GM18502 (cell line): Measurements from ENCODE around the gene SLC25A51.
"Not testable (repeated sequence)": the region's sequence is repeated elsewhere in the genome, so short reads cannot be mapped to it uniquely, and the experiment has no call there.

ENCODE experiments used
- ATAC-seq: cut with Tn5 transposase; IDR thresholded peaks from one replicate; pipeline ENCODE4 v1.9.1; 2021; ENCODE audit warnings: mild to moderate bottlenecking; ENCODE audit not compliant: unreplicated experiment, poor library complexity

Gene SLC25A51

DNA sequence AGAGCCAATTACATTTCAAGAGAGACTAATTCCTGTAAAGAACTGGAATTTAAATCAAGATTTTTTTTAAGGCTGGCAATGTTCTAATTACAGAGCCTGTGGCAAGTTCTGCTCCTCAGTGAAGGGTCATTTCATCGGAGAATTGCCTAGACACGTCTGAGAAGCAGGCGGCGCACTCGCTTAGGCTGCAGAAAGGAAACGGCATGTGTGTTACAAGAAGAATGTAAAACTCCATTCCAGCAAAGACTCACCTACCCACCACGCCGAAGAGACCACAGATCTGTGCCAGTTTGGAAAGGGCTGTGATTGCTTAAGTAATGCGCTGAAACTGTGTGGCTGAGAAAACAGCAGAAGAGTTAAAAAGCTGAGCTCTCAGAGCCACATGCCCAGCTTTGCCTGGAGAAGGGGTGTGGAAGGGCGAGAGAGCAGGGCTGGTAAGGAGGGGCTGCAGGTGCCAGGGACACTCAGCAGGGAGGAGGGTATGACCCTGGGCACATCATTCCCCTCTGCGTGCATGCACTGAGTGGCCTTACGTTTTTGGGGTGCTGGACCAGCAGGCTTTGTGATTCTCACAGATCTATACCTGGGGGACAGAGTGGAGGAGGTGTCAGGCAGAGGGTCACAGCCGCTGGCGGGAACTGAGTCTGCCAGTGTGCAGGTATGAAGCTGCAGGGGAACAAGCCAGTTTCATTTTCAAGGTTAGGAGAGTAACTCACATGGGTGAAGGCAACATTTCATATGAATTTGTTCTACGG is 17.8 kb upstream of the SLC25A51 start:
- no peak for ATAC-seq

DNA sequence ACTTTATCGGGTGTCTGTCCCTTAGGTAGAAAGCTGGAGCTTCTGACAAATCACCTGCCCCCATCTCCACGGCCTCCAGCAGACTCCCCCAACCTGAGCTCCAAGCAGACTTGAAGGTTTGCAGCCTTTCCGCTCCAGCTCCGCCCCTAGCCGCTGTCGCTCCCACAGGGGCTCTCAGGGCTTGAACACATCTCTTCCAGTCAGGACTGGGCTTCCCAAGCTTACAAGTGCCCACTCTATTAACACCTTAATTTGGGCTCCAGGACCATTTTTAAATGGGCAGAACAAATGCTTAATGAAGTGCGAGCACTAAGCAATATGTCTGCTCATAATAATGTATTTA is 17.2 kb upstream of the SLC25A51 start:
- ATAC-seq: no peak

GRCh38 chr9:37920471-37921167 is 16.7 kb upstream of the SLC25A51 start:
- peak; percentile 62 for ATAC-seq

DNA sequence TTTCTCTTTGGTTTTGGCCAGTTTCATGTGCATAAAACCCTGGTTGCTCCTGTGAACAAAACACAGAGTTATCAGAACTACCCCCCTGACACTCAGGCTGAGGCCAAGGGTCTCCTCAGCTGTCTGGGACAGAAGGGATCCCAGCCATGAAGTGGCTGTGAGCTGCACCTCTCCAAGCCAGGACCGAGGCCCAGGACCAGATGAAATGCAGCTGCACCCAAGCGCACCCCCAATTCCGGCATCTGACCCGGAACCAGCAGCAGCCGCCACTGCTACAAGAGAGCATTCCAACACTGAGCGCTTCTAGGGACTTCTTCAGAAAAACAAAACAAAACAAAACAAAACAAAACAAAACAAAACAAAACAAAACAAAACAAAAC is 16.0 kb upstream of the SLC25A51 start:
- ATAC-seq: no peak

DNA sequence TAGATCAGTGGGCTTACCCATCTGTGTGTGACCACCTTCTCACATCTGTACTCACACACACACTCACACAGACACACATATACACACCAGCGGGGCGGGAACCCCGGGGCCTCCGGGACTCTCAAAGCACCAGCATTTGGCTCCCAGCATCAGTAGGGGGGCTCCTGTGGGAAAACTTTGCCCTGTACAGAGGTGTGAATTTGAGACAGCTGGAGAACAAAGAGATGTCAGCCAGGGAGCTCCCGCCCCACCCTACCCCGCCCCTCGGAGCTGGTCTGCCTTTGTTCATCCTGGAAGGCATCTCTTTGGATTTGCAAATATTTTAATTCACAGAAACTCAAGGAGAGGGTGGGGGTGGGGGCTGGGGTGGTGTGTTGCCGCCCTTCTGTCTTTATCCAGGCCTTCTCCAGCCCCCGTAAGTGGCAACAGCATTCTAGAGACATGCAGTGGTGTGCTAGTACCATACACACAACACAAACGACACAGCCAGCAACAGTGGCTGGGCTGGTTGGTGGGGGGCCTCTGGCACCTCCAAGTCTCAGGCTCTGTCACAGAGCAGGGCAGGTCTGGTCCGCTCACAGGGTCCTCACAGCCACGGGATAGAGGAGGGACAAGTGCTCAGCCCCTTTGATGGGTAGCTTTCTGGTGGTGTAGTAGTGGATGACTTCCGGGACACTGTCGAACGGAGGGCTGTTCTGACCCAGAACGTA is 15.5 kb upstream of the SLC25A51 start:
- ATAC-seq: no peak

GRCh38 chr9:37918665-37919170 is 14.8 kb upstream of the SLC25A51 start:
- ATAC-seq: no peak

GRCh38 chr9:37917801-37918664 is 14.1 kb upstream of the SLC25A51 start:
- ATAC-seq: no peak

DNA sequence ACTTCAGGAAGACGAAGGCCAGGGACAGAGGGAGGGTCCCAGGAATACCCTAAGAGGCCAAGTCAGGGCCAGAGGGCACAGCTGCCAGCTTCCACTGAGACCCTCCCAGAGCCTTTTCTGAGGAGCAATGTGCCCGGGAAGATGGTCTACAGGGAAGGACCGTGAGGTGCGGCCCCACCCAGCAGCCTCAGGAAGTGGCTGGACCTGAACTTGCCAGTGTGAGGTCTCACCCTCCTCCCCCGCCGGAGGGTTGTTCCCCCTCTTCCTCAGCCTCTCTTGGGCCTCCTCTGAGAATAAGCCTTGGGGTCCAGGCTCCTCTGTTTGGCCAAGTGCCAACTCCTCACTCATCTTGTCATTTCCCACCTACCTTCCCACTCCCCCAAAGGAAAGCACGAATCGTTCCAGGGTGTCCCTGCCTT is 13.4 kb upstream of the SLC25A51 start:
- no peak for ATAC-seq

DNA sequence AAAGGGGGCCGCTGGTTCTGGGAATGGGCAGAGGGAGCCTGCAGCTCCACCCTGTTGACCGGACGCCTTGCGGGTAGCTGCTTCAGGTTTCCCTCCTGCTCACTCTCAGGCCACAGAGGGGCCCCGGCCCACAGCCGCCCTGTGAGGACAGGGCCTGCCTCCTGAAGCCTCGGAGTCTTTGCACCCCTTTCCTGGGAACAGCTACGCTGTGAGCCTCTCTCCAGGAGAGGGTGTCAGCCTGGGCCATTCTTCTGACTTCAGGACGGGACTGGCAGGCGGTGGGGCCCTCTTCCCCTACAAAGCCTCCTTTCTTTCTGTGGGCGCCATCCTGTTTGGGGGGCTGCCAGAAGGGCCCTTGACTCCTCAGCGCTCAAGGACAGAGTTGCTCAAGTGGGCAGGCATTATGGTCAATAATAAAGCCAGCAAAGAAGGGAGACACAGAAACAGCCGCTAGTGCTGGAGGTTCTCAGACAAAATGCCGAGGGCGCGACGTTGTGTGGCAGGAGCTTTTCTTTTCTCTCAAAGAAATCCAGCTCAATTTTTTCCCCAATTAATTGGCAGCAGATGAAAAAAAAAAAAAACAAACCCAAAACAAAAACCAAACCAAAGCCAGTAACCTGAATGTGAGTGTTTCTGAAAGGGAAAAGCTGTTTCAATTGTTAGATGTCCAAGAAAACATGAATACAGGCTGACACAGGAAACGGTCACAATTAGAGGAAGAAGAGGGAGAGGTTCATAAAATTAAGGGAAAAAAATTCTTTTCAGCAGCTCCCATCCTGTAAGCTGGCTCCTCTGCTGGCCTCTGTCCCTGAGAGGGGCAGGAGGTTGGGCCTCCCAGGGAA is 12.8 kb upstream of the SLC25A51 start:
- ATAC-seq: no peak

DNA sequence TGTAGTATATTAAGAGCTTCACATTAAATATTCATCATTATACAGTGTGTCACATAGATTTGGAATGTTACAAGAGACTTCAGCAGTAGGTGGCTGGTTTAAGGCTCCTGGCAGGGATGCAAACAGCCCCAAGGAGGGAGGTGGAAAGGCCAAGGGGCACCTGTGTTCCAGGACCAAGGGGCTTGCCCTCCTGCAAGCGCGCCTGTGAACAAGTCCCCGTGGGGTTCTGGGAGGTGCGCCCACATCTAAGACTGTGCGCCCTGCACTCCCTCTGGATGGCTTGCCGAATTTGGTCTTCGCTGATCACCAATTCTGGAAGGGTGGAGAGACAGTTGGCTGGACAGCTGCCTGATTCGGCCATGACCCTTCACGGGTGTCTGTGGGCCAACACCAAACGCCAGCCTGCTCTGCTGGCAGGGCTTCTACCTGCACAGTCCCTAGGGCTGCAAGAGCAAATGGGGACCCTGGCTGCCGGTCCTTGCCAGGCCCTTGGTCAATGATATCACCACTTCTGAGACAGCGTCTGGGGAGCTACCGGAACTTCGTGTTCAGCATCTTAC is 12.1 kb upstream of the SLC25A51 start:
- ATAC-seq: no peak

GRCh38 chr9:37914701-37915358 is 10.9 kb upstream of the SLC25A51 start:
- ATAC-seq: no peak

DNA sequence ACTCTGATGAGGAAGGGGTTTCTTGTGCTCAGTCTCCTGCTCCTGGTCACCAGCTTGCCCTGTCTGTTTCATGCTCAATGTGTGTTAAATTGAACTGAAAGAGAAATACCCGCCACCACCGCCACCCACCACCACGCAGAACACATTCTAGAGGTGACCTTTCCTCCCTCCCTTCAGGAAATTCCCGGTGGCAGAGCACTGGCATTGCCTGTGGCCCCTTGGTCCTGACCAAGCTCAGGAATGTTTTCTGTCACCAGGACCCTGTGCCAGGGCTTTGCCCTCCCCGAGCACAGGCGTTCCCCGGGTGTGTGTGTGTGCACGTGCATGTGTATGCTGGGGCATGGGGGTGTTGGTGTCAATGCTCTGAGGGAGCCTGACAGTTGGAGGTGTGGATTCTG is 10.2 kb upstream of the SLC25A51 start:
- no peak for ATAC-seq

GRCh38 chr9:37913480-37914153 is 9.7 kb upstream of the SLC25A51 start:
- peak; percentile 82 for ATAC-seq

GRCh38 chr9:37911271-37911681 is 7.3 kb upstream of the SLC25A51 start:
- ATAC-seq: no peak

DNA sequence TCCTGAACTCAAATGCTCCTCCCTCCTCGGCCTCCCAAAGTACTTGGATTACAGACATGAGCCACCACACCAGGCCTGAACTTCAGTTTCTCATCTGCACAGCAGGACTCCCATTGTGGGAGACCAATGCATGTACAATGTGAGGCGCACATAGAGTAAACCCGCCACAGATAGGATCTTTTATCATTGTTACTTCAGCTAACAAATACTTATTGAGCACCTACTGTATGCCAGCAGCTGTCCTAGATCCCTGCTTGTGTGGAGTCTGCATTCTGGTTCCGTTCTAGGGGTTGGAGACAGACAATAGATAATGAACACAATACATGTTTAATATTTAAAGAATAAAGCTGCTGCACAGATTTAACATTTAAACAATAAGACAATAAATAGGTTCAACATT is 6.3 kb upstream of the SLC25A51 start:
- ATAC-seq: no peak

DNA sequence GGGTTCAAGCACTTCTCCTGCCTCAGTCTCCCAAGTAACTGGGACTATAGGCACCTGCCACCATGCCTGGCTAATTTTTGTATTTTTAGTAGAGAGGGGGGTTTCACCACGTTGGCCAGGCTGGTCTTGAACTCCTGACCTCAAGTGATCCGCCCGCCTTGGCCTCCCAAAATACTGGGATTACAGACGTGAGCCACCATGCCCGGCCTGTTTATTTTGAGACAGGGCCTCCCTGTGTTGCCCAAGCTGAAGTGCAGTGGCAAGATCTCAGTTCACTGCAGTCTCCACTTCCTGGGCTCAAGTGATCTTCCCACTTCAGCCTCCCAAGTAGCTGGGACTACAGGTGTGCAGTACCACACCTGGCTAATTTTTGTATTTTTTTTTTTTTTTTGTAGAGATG is 5.9 kb upstream of the SLC25A51 start:
- not testable (repeated sequence) for ATAC-seq

GRCh38 chr9:37909326-37909725 is 5.4 kb upstream of the SLC25A51 start:
- no peak for ATAC-seq

- no peak for ATAC-seq
Measured at GRCh38 chr9:37908698-37909186, 4.8 kb upstream of the SLC25A51 start.
